Prostate gland (tissue), 2 donors: ENCODE results near the gene CACNG5.

Experiments
- CTCF ChIP-seq, 4 experiments: fragments of 200-600 bp in 2 of 4; fragments of 450-650 bp in 2 of 4; sonication (generic) in 2 of 4; IDR thresholded peaks; 1 replicate in 3 of 4; 2 replicates in 1 of 4; pipeline ENCODE4 v1.5.1; 2016 to 2019; ENCODE audit warnings: antibody characterized with exemption in 4 of 4, mild to moderate bottlenecking in 2 of 4, moderate library complexity in 2 of 4
- POLR2A ChIP-seq: fragments of 450-650 bp; IDR thresholded peaks from one replicate; pipeline ENCODE4 v1.6.1; 2016; ENCODE audit warnings: antibody characterized with exemption, mild to moderate bottlenecking
- POLR2AphosphoS5 ChIP-seq: sonication (generic); formaldehyde crosslinking; IDR thresholded peaks from one replicate; pipeline ENCODE4 v1.6.1; 2017; ENCODE audit warnings: antibody characterized with exemption

- no peak for TF ChIP-seq CTCF (IDR thresholded peaks at IDR 0.05)
- no peak for TF ChIP-seq POLR2A
- no peak for TF ChIP-seq POLR2AphosphoS5
Observed at GRCh38 chr17:66842959-66843358, 8.0 kb downstream of the CACNG5 start.
